ENCODE data around the gene MORN1.

GRCh38 chr1:2433196-2433595 is 41.8 kb upstream of the MORN1 start:
- TF ChIP-seq CTCF (IDR thresholded peaks at IDR 0.05; ENCODE audit: low read length) (no peak), EZH2 (optimal IDR thresholded peaks at IDR 0.05; ENCODE audit: low read depth, low read length) (no peak), EZH2phosphoT487 (IDR thresholded peaks at IDR 0.05; ENCODE audit: low read length) (no peak)

Data from MM.1S (cell line).